ENCODE results near the gene FRMD4B.

GRCh38 chr3:69250014-69250413, 135.9 kb downstream of the FRMD4B start:
- no peak for TF ChIP-seq CTCF (conservative IDR thresholded peaks at IDR 0.05 in 1 of 2, IDR thresholded peaks at IDR 0.05 in 1 of 2; ENCODE audit: low read depth in 1 of 2, low read length in 2 of 2)
- TF ChIP-seq EZH2 (IDR thresholded peaks at IDR 0.05; ENCODE audit: low read length, missing control alignments), result no peak
